ENCODE measurements around the gene CPLX1. TPM values are rescaled to one million over a fixed set of nuclear protein-coding genes. Genes with fewer than 3 reads are reported as not detected.
"Not testable (repeated sequence)": the region's sequence is repeated elsewhere in the genome, so short reads cannot be mapped to it uniquely, and the experiment has no call there.

CPLX1 gene
- total RNA-seq, 1 donor from 2014 or later = 4.4 TPM

GRCh38 chr4:768995-769394 lies 56.9 kb downstream of the CPLX1 start:
- intact Hi-C loops (cut with micrococcal nuclease) = no loop called here
- ATAC-seq = no peak
- peak; percentile 27 for DNase-seq

GRCh38 chr4:768076-768475 lies 57.9 kb downstream of the CPLX1 start:
- ATAC-seq (no peak), DNase-seq (peak; percentile 7)
- intact Hi-C loops (cut with micrococcal nuclease) = no loop called here

DNA sequence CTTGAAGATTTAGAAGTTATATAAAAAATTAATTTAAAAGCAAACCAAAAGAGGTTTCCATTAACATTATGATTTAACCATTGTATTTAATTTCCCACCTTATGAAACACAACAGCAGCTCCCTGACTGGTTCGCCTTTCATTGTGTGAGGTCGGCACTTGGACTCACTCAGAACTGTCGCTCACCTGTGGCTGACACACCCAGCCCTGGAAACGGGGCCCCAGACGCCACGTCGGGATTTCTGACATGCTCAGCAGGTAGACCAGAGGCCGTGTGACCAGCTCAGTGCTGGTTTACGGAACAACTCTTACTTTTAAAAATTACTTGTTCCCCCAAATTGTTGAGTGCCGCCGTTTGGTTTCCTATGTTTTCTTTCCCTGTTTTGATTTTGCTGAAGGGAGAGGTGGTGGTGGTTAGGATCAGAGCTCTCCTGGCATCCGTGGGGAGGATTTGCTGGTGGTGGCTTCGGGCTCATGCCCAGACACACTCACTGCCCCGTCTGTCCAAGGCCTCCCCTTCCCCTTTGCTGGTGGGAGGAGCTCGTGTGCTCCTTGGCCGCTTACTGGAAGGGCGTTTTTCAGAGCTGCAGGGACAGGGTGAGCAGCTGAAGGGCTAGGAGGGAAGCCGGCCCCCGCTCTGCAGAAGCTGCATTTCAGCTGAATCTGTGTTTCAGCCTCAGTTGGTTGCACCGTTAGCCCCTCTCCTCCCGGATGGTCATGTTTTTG lies 59.2 kb downstream of the CPLX1 start:
- no peak for ATAC-seq
- peak; percentile 26 for DNase-seq
- intact Hi-C loops (cut with micrococcal nuclease) = no loop called here

GRCh38 chr4:766152-766515 lies 59.8 kb downstream of the CPLX1 start:
- intact Hi-C loops (cut with micrococcal nuclease) = no loop called here
- peak; percentile 14 for DNase-seq

DNA sequence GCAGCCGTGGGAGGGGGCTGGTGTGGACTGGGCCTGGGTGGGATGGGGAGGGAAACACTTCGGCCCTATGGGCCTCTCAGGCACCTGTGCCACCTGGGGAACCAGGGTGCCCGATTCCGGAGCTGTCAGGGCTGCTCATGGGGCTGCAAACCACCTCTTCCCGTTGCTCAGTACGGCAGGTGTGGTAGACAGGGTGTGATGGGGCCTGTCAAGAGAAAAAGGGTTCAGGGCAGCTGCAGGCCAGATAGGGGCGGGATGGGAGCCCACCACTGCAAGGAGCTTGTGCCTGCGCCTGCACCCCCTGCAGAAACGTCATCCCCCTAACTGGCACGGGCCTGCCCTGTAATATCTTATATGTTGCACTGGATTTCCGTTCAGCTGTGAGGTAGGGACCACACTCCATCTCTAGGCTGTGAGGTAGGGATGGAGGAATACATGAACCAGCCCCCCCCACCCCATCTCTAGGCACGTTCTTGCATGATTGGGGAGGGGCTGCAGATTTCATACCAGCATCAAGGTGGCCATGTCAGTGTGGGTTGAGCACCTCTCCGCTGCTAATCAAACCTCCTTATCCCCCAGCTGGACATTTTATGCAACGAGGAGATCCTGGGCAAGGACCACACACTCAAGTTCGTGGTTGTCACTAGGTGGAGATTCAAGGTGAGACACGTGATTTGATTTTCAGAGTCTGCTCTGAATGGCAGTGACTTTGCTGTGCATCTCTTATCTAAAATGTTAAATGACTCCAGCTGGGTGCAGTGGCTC lies 61.3 kb downstream of the CPLX1 start:
- peak; percentile 23 for DNase-seq

More at GRCh38 chr4:766152-766515, 59.8 kb downstream of the CPLX1 start:
- ATAC-seq = no peak

DNA sequence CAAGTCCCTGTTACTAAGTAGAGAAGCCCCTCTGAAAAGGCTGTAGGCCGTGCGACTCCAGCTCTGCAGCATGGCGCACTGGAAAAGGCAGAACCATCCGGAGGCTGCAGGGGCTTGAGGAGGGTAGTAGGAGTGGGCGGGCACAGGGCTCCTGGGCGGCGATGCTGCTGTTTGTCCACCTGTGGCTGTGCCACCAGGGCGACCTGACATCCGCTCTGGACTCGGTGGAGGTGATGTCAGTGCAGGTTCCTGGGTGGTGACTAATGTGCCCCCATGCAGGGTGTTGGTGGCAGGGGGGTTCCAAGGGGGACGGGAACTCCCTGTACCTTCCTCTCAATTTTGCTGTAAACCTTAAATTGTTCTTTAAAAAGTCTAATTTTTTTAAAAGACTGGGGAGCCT lies 62.0 kb downstream of the CPLX1 start:
- intact Hi-C loops (cut with micrococcal nuclease) = no loop called here
- DNase-seq (peak; percentile 31), ATAC-seq (no peak)

More for the DNA sequence above, 61.3 kb downstream of the CPLX1 start:
- ATAC-seq = peak; percentile 21
- intact Hi-C loops (cut with micrococcal nuclease) = no loop called here

GRCh38 chr4:763191-763810 lies 62.6 kb downstream of the CPLX1 start:
- peak; percentile 25 for DNase-seq
- intact Hi-C loops (cut with micrococcal nuclease) = no loop called here
- no peak for ATAC-seq

DNA sequence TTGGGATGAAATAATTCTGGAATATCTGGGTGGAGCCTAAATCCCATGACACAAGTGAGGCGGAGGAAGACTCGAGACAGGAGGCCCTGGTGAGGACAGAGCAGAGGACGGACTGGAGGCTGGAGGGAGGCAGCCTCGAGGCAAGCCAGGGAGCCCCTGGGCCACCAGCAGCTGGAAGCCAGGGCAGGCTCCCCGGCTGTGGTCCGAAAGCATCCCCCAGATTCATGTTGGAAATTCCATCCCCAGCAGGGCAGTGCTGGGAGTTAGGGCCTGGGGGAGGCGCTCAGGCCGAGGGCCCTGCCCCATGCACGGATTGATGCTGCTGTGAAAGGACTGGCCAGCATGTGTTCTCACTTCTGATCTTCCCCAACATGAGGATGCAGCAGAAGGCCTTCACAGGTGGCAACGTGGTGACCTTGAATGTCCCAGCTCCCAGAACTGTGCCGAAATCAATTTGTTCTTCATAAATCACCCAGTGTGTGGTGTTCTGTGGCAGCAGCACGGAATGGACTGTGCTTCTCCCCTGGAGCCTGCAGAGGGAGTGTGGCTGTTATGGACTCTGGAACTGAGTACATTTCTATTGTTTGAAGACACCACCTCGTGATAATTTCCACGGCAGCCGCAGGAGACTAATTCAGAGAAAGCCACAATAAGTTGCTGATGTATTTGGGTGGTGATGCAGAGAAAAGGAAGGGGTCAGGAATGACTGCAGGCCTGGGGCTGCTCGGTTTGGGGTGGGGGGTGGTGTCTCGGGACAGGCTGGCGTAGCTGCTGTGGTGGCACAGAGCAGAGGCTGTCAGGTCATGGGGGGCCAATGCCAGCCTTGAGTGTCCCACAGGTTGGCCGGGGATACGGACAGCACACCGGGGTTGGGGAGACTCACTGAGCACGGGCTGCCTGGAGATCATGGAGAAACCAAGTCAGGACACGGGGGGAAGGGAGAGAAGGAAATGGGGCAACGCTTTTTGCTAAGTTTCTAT lies 63.4 kb downstream of the CPLX1 start:
- intact Hi-C loops (cut with micrococcal nuclease) = no loop called here
- no peak for ATAC-seq
- DNase-seq = peak; percentile 20

DNA sequence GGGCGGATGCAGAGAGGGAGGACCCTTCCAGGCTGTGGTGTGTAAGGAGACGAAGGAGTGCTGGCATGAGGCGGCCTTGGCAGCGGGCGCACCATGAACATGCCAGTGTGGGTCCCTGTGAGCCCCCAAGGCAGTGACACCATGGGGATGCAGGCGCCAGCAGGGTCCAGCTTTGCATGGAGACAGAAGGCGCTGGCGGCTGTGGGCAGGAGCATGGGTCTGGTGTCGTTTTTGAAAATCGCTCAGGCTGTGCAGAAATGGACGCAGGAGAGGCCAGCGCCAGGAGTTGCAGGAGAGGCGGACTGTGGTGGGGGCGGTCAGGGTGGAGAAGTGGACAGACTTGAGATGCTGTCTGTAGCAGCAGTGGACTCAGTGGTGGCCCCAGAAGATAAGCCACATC lies 64.2 kb downstream of the CPLX1 start:
- DNase-seq (peak; percentile 28), ATAC-seq (no peak)
- intact Hi-C loops (cut with micrococcal nuclease) = no loop called here

DNA sequence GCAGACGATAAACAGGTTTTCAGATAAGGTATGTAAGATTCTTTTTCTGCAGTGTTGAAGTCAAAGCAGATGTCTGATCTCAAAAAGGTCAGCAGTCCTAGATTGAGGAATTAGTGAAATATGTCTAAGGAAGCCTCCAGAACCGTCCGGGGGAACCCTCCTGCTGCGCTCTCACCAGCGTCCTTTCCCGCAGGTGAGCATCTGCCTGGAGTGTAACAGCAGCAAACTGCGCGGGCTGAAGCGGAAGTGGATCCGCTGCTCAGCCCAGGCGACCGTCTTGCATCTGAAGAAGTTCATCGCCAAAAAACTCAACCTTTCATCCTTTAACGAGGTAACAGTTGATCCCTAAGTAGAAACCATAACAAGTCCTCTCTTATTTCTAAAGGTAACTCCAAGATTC lies 64.8 kb downstream of the CPLX1 start:
- intact Hi-C loops (cut with micrococcal nuclease) = no loop called here
- DNase-seq = peak; percentile 27
- ATAC-seq = no peak

DNA sequence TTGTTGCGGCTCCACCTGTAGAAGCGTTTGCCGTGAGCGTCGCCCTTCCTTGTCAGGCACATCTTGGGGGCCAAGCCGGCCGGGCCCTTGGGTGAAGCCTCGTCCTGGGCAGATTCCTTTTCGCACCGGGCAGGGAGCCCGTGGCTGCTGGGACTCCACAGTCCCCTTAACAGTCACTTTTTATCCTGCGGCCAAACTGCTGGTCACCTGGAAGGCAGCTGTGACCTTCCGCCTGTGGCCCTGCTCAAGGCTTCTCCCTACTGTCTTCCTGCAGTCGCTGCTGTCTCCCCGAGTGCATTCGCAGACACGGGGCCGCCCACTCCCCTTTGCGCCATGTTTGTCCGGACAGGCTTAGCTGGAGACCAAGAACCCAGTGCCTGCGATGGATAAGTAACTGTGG lies 65.3 kb downstream of the CPLX1 start:
- ATAC-seq (no peak), DNase-seq (peak; percentile 17)
- intact Hi-C loops (cut with micrococcal nuclease) = no loop called here

DNA sequence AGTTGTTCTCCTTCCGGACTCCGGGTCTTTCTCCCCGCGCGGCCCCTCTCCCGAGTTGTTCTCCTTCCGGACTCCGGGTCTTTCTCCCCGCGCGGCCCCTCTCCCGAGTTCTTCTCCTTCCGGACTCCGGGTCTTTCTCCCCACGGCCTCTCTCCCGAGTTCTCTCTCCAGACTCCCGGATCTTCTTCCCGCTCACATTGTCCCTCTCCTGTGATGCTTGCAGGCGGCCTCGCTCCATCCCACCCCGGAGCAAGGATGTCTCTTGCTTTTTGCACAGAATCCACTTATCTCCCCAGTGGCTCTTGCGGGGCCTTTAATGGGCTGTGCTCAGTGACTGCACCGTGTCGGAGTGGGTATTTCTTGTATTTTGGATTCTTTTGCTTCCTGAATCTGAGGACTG lies 66.1 kb downstream of the CPLX1 start:
- peak; percentile 5 for DNase-seq
- ATAC-seq; intact Hi-C loops (cut with micrococcal nuclease): not testable (repeated sequence)

DNA sequence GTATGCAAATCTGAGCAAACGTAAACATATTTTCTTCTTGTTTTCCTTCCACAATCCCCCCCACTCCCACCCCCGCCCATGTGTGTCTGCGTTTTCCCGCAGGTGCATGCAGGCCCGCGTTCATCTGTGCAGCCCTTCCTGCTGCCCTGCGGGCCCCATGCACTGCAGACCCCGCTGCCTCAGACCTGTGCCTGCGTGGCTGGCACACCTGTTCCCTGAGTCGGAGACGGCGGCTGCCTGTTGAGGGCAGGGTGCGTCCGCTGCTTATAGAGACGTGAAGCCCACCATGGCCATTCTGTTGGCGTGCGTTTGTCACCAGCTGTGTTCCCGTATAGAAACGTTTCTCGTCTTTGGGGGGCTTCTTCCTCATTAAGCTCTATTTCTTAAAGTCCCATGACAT lies 68.8 kb downstream of the CPLX1 start:
- peak; percentile 27 for DNase-seq
- intact Hi-C loops (cut with micrococcal nuclease) = no loop called here
- no peak for ATAC-seq

- intact Hi-C loops (cut with micrococcal nuclease) = no loop called here
- DNase-seq (peak; percentile 28), ATAC-seq (peak; percentile 15)
These were observed 71.5 kb downstream of the CPLX1 start for GRCh38 chr4:754221-755120.

DNA sequence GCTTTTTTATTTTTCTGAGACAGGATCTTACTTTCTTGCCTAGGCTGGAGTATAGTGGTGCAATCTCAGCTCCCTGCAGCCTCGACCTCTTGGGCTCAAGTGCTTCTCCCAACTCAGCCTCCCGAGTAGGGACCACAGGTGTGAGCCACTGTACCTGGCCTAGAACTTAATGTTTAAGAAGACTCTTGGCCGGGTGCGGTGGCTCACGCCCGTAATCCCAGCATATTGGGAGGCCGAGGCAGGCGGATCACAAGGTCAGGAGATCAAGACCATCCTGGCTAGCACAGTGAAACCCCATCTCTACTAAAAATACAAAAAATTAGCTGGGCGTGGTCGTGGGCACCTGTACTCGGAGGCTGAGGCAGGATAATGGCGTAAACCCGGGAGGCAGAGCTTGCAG lies 72.7 kb downstream of the CPLX1 start:
- DNase-seq = peak; percentile 25
- intact Hi-C loops (cut with micrococcal nuclease); ATAC-seq: not testable (repeated sequence)

GRCh38 chr4:752196-752861 lies 73.6 kb downstream of the CPLX1 start:
- ATAC-seq = no peak
- intact Hi-C loops (cut with micrococcal nuclease) = no loop called here
- no peak for DNase-seq

- intact Hi-C loops (cut with micrococcal nuclease) = no loop called here
- ATAC-seq (peak; percentile 56), DNase-seq (peak; percentile 64)
These were observed 74.3 kb downstream of the CPLX1 start for GRCh38 chr4:751676-752075.

Measured in left ventricle myocardium superior (tissue), 1 donor.